HG02678 (cell line): Measurements from ENCODE around the gene SFXN5.
A peak's percentile ranks its signal among the peaks of the same experiment; 100 is the strongest.

Source experiments
- ATAC-seq: cut with Tn5 transposase; IDR thresholded peaks from one replicate; pipeline ENCODE4 v1.9.1; 2021; ENCODE audit warnings: mild to moderate bottlenecking, moderate library complexity; ENCODE audit not compliant: unreplicated experiment

The SFXN5 gene

DNA sequence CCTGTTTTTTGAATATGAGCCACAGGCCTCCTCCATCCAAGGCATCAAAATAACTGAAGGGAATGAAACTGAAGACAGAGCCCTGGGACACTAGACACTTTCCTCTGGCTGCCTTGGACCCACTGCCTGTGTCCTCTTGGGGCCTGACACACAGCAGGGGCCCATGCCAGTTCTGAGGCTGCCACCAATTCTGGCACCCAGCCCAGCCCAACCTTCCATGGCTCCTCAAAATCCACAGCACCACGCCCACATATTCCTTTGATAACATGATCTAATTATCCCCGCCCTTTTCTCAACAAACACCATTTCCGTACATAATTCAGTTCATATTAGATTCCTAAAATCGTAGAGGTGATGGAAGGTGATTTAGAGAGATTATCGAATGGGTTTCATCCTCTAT is 90.0 kb downstream of the SFXN5 start:
- ATAC-seq, result no peak

DNA sequence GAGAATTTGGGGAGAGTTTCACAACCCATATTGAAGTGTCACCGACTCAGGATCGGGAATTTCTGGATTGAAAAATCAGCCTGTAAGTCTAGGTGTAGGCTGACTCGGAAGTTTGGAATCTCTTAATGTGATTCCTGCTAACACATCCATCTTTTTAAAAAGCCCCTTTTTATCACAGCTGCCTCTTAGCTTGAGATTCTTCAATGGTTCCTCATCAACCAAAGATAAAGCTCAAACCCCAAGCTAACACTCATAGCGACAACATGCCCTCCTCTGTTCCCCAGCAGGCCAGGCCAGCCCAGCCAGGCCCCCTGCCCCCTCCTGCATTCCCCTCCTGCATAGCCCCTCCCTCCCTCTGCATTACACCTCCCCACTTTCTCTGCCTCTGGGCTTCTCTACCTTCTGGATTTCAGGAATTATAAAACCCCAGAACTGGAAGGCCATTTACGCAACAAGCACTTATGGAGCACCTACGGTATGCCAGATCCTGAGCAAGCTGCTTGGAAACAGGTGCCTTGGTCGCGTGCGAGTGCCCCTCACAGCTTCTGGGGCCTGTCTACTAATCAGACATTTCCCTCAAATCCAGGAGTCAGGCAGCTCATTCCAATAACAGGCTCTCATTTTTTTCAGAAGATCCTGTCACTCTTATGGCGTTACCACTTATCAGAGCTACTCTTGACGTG is 90.8 kb downstream of the SFXN5 start:
- no peak for ATAC-seq

DNA sequence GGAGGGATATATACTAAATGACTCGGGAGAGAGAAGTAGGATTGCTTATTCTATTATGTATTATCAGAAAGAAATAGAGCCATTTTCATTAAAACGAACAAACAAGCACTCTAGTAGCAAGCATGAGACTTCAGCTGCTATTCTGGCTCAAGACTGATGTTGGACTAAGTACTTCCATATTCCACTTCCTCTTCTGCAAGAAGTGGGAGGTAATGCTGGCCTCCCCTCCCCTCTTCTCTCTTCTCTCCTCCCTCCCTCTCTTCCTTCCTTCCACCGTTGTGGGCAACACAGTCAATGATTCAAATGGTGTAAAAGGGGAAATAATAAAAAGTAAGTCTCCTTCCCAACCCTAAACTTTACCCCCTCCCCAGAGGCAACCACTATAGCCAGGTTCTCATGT is 91.6 kb downstream of the SFXN5 start:
- no peak for ATAC-seq

GRCh38 chr2:72975017-72975416 is 96.5 kb downstream of the SFXN5 start:
- ATAC-seq, result no peak

DNA sequence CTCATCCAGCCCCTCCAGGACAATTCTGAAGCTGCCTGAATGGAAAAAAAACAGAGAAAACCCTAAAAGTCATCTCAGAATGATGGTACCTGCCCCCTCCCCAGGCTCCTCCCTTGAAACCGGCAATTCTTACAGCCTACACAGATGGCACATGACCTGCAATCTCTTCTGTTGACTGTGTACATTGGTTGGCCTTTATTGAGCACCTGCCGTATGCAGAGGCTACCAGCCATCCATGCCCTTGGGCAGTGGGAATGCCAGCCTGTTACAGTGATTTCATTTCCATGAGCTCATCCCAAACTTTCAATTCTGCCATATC is 97.1 kb downstream of the SFXN5 start:
- ATAC-seq, result no peak

GRCh38 chr2:72973566-72974435 is 97.7 kb downstream of the SFXN5 start:
- ATAC-seq, result peak; percentile 93

- ATAC-seq, result no peak
These were observed 98.4 kb downstream of the SFXN5 start for GRCh38 chr2:72973137-72973535.

DNA sequence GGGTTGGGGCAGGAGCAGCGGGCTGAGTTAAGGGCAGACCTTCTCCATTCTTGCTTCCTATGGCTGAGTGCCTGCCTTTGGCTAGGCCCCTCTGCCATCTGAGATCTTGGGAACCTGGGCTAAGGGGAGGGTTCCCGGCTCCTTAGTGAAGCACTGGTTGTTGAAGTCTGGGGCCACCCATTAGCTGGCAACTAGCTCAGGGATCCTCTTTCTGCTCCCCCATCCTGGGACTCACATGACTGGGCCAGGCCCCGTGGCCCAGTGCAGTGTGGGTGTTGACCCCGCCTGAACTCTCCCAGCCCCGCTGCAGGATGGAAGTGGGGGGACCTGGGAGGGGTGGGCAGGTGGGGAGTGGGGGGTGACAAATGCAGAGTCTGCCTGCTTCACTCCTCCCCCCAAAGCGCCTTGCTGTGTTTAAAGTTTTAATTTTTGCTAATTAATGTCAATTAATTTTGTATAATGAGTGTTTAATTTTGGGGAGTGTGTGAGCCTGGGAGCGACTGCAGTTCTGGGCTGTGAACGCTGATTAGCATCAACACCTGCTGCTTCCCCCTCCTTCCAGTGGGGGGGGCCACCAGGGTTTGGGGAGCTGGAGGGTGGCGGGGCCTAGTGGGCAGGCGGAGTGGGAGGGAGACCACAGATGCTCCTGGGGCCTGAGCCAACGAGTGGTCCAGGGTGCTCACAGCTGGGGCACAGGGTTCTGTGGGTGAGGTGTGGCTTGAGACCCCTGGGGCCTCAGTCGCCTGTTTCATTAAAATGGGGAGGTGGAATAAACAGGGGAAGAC is 99.0 kb downstream of the SFXN5 start:
- no peak for ATAC-seq

GRCh38 chr2:72971036-72971435 is 100.5 kb downstream of the SFXN5 start:
- ATAC-seq, result no peak

- ATAC-seq, result no peak
These were observed 101.8 kb downstream of the SFXN5 start for GRCh38 chr2:72969706-72970105.

DNA sequence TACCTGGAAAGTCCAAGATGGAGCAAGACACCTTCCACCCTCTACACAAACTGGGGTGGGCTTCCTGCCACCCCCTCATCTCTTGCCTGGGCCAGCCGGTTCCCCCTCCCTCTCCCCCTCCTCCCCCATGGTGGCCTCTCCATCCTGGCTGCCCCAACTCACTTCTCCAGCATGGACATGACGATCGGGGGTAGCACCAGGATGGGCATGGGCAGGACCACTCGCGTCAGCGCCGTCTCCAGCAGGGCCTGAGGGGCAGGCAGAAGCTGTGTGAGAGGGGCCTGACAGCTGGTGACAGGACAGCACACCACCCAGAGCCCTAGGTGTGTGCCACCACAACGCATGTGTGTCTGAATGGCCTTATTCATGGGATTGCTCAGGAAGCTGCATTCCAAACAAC is 103.2 kb downstream of the SFXN5 start:
- no peak for ATAC-seq

GRCh38 chr2:72965770-72966450 is 105.6 kb downstream of the SFXN5 start:
- ATAC-seq, result no peak

DNA sequence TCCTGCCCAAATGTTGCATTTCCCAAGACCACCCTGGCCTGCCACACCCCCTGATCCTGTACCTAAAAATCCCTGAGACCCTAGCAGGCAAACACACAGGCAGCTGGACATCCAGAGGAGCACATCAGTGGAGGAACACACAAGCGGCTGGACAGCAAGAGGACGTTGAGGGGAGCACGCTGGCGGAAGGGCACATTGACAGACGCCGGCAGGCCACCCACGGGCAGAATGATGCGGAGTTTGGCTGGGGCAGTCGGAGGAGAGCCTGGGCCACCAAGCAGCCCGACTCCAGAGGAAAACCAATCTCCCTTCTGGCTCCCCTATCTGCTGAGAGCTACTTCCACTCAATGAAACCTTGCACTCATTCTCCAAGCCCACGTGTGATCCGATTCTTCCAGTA is 106.5 kb downstream of the SFXN5 start:
- no peak for ATAC-seq

DNA sequence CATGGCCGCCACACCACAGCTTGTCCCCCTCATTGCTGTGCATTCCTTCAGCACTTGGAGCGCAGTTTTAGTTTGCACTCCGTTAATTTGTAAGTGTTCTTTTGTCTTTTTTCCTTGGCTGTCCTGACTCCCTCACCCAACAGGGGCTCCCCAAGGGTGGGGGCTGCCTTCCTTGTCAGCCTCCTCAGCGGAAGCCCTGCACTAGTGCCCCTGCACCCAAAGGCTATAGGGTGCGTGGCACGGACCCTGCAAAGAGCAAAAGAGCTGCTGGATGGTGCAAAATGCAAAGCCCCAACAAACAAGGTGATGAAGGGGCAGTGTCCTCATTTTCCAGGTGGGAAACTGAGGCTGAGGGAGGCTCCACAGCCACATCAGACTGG is 107.4 kb downstream of the SFXN5 start:
- no peak for ATAC-seq

DNA sequence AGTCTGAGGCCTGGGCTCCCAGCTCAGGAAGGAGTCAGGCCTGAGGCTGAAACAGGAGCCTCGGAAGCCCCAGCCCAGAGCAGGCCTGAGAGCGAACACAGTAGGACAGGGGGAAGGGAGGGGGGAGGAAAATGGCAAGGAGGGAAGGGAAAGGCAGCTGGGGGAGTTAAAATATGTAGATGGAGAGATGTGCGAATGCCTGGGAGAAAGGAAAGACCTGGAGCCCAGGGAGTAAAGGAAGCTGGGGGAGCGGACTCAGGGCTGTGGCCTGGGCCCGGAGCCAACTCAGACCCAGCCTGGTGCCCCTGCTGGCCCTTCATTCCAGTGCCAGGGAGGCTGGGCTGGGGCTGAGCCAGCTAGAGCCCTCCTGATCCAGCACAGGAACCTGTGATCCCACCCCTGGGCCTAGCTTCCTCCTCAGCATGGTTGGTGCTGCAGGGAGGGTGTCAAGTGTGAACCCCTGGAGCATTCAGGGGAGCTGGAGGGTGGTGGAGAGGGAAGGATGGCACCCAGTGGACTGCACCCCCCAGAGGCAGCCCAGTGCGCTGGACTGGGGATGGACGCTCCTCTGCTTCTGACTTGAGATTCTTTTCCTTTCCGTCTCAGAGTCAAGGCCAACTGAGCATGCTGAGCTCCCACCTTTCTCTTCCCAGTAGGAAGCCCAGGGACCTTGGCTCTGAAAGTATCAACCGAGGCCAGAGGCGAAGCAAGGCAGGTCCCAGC is 107.9 kb downstream of the SFXN5 start:
- ATAC-seq, result no peak

DNA sequence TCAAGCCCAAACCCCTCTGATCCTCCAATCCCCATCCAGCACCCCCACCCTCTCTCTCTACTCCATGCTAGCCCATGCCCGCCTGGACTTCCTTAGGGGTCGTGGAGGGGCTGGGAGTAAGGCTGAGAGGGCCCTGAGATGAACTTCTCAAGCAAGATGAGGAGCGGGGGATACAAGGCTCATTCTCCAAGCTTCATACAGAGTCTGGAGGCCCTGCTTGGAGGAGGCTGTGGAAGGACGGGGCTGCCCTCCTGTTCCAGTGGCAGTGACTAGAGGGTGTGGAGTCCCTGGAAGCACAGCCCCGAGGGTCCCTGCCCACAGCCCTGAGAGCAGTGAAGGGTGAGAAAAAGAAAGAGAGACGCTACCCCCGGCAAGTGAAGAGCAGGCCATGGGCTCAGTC is 108.6 kb downstream of the SFXN5 start:
- no peak for ATAC-seq

- no peak for ATAC-seq
These were observed 109.6 kb downstream of the SFXN5 start for GRCh38 chr2:72961853-72962468.

- ATAC-seq, result no peak
These were observed 110.3 kb downstream of the SFXN5 start for GRCh38 chr2:72961036-72961720.
